ENCODE data around the gene SLC25A22. TPM values are rescaled to one million over a fixed set of nuclear protein-coding genes. Genes with fewer than 3 reads are reported as not detected.
A peak's percentile ranks its signal among the peaks of the same experiment; 100 is the strongest.

Gene SLC25A22
- total RNA-seq, 1 donor from 2014 or later: 84.9 TPM

DNA sequence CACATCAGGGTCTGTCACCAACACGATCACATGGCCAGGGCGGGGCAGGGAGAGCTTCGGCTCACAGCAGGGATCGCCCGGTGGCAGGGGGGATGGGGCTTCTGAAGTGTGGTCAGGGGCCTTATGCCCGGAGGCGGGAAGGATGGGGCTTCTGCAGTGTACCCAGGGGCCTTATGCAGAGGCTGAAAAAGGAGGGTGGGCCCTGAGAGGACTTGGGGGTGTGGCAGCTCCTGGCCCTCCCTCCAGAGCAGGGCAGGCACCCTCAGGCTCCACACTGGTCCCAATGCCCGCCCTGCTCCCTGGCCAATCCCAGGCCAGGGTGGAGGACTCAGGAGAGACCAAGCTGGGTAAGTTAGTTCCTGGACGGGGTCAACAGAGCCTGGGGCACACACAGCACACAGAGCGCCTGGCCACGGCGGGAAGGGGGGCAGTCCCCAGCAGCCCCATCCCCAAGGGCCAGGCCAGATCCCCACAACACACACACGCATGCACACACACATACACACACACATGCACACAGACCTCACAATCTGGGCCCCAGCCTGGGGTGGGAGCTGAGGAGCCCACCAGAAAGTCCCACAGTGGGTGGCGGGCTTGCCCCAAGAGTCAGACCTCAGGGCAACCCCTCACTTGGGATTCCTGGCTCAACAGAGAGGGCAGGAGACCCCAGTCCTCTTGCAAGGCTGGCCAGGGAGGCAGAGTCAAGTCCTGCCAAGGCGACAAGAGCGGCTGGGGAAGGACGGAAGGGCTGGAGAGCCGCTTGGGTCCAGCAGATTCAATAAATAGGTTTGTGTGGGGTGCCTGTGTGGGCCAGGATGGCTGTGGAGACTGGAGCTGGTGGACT lies 7.1 kb downstream of the SLC25A22 start:
- Mint-ChIP-seq H3K36me3 (ENCODE audit: low read depth) (peaks cover 10% of the 10 kb centered on the region), H3K27ac (no peak overlapping the region), H3K27me3 (no peaks in the 10 kb centered on the region), H3K9me3 (no peaks in the 10 kb centered on the region), H3K4me1 (peaks cover 4% of the 10 kb centered on the region), H3K4me3 (no peak overlapping the region)
- intact Hi-C loops (cut with micrococcal nuclease): loop anchor here (1.0 kb wide), 1 partner anchor 14 kb away; the partner anchor contains the start of gene GATD1
- no peak for DNase-seq

DNA sequence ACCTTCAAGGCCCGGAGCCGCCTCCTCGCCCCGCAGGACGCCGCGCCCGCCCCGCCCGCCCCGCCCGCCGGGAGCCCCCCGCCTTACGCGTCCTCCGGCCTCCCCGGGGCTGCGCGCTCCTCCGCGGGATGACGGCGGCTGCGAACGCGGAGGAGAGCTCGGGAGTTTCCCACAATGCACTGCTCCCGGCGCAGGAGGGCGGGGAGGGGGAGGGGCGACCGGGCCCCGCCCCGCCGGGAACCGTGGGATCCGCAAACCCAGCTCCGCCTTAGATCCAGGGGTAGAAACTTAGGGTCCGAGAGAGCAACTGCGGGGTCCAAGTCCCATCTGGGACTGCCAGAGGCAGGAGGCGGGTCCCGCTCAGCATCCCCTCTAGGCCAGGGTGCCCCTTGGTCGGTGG lies 8.1 kb downstream of the SLC25A22 start, which contains the start of gene CEND1:
TSS of gene CEND1 (minus strand) at position 148 of the 400 bp plus-strand sequence. CDS start 1,514 bp downstream, outside the sequence.
- peaks cover 10% of the 10 kb centered on the region for H3K36me3 Mint-ChIP-seq (ENCODE audit: low read depth)
- H3K4me3 Mint-ChIP-seq: peak within 1 kb of the TSS; percentile 55
- peaks cover 4% of the 10 kb centered on the region for H3K4me1 Mint-ChIP-seq

DNA sequence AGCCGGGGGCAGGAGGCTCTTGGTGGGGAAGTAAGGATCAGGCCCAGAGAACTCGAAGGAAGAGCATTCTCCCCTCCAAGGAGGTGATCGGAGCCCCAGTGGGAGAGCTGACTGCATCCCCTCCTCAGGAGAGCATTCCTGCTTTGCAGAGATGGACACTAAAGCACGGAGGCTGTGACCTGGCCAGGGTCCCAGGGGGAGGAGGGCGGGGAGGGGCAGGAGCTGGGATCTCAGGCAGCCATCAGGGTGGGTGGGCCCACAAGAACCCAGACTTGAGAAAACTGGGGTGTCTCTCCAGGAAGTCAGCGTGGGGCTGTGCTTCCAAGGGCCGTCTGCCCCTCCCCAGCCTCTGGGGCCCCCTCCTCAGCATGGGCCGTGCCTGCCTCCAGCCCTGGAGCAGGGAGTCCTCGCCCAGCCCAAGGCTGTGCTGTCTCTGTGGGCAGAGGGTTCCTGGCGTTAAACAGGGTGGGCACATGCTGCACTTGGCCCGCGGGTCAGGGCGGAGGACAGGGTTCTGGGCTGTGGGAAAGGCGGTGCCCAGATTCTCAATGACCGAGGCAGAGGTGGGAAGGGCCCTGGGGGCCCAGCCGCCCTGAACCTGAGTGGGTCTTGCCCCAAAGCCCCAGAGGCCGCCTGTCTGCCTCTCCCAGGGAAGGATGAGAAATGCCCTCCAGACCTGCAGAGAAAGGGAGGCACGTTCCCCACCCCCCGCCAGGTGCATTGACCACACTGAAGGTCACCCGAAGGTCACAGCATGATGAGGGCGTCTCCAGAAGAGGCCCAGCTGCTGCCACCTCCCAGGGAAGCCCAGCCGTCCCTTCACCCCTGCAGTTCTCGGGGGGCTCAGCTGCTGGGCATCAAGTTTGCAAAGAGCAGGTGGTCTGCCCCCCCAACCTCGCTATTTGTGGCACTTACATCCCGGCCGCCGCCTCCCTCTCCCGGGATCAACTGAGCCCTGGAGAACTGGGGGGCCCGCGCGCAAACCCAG lies 8.8 kb downstream of the SLC25A22 start:
- Mint-ChIP-seq H3K27me3 (no peaks in the 10 kb centered on the region), H3K27ac (no peak overlapping the region), H3K4me1 (peaks cover 4% of the 10 kb centered on the region), H3K4me3 (peak overlapping the region; percentile 55), H3K9me3 (no peaks in the 10 kb centered on the region), H3K36me3 (ENCODE audit: low read depth) (peaks cover 12% of the 10 kb centered on the region)
- no peak for DNase-seq
- intact Hi-C loops (cut with micrococcal nuclease): no loop called here

More for the DNA sequence above, 8.1 kb downstream of the SLC25A22 start, which contains the start of gene CEND1:
- Mint-ChIP-seq H3K27me3 (no peaks in the 10 kb centered on the region), H3K27ac (no peak within 1 kb of the TSS), H3K9me3 (no peaks in the 10 kb centered on the region)
- intact Hi-C loops (cut with micrococcal nuclease): loop anchor here (1.0 kb wide), 1 partner anchor 13 kb away; the partner anchor contains the start of gene GATD1
- peak; percentile 87 for DNase-seq

DNA sequence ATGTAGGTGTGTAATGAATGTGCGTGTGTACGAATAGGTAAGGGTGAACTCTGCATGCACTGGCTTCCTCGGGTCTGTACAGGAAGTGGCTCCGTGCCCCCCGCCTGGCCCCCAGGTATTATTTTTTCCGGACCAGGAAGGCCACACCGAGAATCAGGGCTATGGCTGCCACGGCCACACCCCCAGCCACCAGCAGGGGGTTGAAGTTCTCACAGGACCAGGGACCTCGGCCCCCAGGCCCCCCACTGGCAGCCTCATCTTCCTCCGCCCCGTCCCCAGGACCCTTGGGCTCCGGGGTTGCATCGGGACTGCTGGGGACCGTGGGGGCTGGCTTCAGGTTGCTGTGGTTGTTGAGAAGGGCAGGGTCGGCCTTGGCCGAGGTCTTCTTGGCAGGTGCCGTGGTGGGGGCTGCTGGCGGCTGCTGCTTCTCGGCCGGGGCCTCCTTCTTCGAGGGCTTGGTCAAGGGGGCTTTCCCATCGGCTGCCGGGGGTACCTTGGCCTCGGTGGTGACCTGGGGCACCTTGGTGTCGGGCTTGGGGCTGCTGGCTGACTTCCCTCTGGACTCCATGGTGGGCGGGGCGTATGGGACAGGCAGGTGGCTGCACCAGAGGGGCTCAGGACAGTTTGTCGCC lies 10.0 kb downstream of the SLC25A22 start:
- Mint-ChIP-seq H3K9me3 (no peaks in the 10 kb centered on the region), H3K36me3 (ENCODE audit: low read depth) (peaks cover 17% of the 10 kb centered on the region), H3K4me1 (peaks cover 4% of the 10 kb centered on the region), H3K27ac (no peak overlapping the region), H3K4me3 (no peak overlapping the region), H3K27me3 (no peaks in the 10 kb centered on the region)
- intact Hi-C loops (cut with micrococcal nuclease): no loop called here
- DNase-seq: no peak

DNA sequence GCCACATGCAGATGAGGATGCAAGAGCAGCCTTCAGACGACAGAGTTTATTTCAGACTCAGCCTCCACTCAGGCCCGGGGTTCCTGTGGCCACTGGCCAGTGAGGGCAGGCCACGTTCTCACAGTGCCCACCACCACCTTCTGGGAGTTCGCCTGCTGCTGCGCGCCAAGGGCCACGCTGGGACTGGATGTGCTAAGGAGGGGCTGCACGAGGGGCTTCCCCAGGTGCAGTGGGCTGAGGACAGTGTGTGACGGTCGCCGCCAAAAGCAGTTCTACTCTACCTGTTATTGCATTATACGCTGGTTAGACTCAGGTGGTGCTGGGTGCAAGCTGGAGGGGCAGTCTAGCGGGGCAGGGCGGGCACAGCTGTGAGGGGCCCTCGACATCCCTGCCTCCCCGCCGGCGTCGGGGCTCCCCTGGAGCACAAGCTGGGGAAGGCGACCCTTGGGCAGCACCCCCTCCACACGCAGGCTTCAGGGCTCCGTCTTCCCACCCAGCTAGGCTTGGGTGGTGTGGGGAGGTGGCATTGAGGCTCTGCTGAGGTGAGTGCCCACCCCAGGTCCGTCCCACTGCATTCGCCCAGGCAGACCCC lies 10.9 kb downstream of the SLC25A22 start:
- intact Hi-C loops (cut with micrococcal nuclease): no loop called here
- Mint-ChIP-seq H3K27ac (no peak overlapping the region), H3K9me3 (no peaks in the 10 kb centered on the region), H3K27me3 (no peaks in the 10 kb centered on the region), H3K4me1 (peaks cover 4% of the 10 kb centered on the region), H3K4me3 (no peak overlapping the region), H3K36me3 (ENCODE audit: low read depth) (peaks cover 17% of the 10 kb centered on the region)
- no peak for DNase-seq

DNA sequence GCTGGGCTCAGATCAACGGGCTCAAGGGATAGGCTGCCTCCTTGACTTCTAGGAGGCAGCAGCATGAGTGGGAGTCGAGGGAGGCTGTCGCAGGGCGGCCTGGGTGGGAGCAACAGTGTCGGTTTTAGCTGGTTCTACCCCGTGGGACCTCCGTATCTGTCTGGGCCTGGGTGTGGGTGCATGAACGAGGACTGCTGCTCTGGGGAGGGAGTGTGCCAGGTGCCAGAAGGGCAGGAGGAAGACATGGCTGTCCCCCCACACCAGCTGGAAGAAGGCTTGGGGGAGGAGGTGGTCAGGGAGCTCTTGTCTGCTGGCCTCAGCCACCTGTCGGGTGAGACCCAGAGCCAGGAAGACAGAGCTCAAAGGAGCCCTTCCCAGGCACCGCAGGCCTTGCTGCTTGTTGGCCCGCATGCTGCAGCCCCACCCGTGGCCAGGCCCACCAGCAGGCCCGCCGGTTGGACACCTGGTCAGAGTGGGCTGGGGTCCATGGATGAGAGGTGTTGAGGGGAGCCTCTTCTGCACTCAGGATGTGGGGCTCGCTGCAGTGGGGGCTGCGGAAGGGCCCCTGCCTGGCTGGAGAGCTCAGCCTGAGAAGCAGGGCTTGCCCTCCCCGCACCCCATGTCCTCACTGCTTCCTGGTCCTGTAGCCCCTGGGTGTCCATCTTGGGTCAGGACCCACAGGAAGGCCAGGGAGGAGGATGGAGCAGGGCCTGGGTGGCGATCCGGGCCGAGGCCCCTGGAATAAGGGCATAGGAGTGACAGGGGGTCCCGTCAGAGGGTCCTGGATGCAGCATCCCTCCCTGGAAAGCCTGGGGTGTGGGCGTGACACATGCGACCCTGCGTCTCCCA lies 11.6 kb downstream of the SLC25A22 start:
- DNase-seq: no peak
- Mint-ChIP-seq H3K4me3 (no peak overlapping the region), H3K4me1 (peaks cover 4% of the 10 kb centered on the region), H3K27ac (no peak overlapping the region), H3K9me3 (no peaks in the 10 kb centered on the region), H3K27me3 (no peaks in the 10 kb centered on the region), H3K36me3 (ENCODE audit: low read depth) (peaks cover 15% of the 10 kb centered on the region)
- intact Hi-C loops (cut with micrococcal nuclease): no loop called here

DNA sequence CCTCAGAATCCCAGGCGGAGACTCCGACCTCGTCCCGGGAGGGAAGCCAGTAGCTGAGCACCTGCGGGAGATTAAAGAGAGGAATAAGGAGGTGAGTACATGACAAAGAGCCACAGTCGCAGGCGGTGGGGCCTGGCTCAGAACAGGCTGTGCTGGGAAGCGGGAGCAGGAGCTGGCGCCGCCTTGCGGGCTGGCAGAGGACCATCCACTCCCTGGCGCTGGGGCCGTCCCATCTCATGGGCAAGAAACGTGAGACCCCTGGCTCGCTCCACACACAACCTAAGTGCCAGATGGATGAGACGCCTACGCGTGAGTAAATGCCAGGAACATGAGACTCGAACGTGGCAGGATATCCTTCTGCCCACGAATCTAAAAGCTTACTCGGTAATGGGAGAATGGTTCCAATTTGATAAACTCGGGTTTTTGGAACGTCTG lies 14.5 kb downstream of the SLC25A22 start:
- no peaks in the 10 kb centered on the region for H3K27me3 Mint-ChIP-seq
- peaks cover 9% of the 10 kb centered on the region for H3K4me1 Mint-ChIP-seq
- H3K27ac Mint-ChIP-seq: no peak overlapping the region
- no peak overlapping the region for H3K4me3 Mint-ChIP-seq
- H3K36me3 Mint-ChIP-seq (ENCODE audit: low read depth): peaks cover 21% of the 10 kb centered on the region
- DNase-seq: no peak
- H3K9me3 Mint-ChIP-seq: no peaks in the 10 kb centered on the region
- intact Hi-C loops (cut with micrococcal nuclease): no loop called here

DNA sequence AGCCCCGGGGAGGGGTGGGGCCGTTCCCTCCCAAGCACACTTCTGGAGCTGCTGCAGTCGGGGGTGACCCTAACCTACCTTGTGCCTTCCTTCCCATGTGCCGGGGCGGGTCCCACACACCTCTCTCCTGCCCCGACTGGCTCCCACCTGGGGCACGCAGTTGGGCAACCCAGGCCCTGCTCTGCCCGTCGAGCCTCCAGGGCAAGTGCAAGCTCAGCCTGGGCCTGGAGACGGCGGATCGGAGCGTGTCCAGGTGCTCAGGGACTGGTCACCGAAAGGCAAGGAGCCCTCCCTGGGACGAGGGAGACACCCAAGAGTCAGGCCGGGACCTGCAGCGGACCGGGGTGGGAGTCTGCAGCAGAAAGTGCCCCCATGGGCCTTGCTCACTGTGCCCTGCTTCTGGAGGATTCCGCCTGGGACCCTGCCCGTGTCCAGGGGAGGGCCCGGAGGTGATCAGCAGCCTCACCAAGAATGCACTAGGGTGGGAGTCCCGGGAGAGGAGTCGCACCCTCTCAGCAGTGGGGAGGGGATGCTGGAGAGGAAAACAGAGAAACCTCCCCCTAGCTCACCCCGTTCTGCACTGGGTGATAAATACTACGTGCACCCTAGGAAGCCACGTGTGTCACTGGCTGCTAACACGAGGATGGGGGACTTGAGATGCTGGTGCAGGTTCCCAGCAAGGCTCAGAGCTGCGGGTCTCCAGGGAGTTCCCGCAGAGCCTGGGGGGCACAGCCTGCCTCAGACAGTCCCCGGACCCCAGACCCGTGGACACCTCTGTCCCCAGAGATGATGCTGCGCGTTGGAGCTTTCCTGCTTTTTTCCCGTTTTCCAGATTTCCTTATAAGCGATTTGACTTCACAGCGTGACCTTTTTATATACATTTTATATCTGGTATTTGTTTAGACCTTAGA lies 15.6 kb downstream of the SLC25A22 start:
- peaks cover 7% of the 10 kb centered on the region for H3K4me1 Mint-ChIP-seq
- H3K4me3 Mint-ChIP-seq: no peak overlapping the region
- H3K27me3 Mint-ChIP-seq: no peaks in the 10 kb centered on the region
- intact Hi-C loops (cut with micrococcal nuclease): no loop called here
- peaks cover 24% of the 10 kb centered on the region for H3K36me3 Mint-ChIP-seq (ENCODE audit: low read depth)
- no peak for DNase-seq
- no peak overlapping the region for H3K27ac Mint-ChIP-seq
- no peaks in the 10 kb centered on the region for H3K9me3 Mint-ChIP-seq

DNA sequence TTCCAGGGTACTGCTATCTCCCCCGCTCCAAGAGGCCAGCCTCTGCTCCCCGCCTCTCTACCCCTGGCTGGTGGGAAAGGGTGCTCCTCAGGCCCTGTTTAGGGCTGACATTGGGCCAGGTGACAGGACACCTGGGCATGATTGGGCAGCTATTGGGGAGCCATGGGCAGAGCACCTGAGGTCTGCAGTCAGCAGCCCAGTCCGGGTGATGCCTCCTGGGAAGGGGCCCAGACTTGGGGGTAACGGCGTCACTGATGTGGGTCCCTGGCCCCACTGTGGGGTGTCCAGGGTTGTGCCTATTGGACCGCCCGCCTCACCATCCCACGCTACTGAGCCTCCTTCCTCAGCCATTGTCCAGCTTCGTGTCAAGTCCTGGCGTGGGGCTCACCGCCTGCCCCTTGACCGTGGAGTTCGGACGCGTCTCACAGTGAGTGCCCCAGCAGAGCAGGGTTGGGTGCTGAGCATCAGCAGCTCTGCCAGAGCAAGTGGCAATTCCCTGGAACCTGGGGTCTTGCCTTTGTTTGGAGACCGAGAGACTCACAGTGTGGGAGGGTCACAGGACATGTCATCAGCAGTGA lies 18.0 kb downstream of the SLC25A22 start:
- Mint-ChIP-seq H3K36me3 (ENCODE audit: low read depth) (peaks cover 27% of the 10 kb centered on the region), H3K4me3 (peak overlapping the region; percentile 21), H3K4me1 (peaks cover 16% of the 10 kb centered on the region), H3K9me3 (no peaks in the 10 kb centered on the region), H3K27me3 (no peaks in the 10 kb centered on the region), H3K27ac (no peak overlapping the region)
- intact Hi-C loops (cut with micrococcal nuclease): no loop called here
- DNase-seq: no peak

DNA sequence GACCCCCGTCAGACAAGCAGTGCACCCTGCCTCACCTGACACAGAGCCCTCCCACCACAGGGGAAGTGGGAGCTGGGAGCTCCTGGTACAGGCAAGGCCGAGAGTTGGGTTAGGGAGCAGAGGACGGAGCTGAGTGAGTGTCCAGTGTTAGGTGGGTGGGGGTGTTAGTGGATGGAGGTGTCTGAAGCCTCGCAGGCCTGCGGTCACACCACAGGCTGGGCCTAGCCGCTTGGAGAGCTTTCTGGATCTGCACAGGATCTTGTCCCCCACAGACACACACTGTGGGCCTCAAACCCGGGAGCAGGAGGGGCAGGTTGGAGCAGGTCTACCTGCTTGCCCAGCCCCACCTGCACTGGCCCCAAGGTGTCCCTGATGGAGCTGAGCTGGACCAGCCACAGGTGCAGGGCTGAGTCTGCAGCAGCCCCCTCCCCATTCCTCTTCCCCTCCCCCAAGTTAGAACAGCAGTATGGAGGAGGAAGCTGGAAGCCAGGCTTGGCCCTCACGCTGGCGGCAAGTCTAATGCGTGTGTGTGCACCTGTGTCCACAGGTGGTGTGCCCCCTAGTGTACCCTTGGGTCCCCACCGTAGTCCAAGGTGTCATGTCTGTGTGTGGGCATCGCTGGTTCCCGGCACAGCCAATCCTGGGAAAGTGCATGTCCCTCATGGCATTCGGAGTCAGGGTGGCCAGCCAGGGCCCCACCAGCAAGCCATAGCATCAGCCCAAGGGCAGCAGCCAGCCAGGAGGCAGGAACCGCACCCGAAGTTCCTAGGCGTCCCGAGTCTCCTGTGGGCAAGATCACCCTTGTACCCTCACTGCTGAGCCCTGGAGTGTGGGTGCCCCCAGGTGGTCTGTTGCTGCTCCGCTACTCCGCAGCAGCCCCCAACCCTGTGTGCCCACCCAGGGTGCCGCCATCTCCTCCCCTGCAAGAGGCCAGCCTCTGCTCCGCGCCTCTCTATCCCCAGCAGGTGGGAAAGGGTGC lies 18.8 kb downstream of the SLC25A22 start:
- Mint-ChIP-seq H3K36me3 (ENCODE audit: low read depth) (peaks cover 24% of the 10 kb centered on the region), H3K4me3 (peak overlapping the region; percentile 92), H3K4me1 (peaks cover 18% of the 10 kb centered on the region), H3K27ac (no peak overlapping the region), H3K9me3 (no peaks in the 10 kb centered on the region), H3K27me3 (no peaks in the 10 kb centered on the region)
- no peak for DNase-seq
- intact Hi-C loops (cut with micrococcal nuclease): no loop called here

Measured in activated CD4-positive, alpha-beta T cell treated with anti-CD3 and anti-CD28 coated beads, Interleukin-2, amount 10 ng/mL, durations not matched to agents 24 days and 14 days (primary cell).